Endothelial cell of umbilical vein (primary cell): ENCODE data around the gene EME2.

Source experiments
- CTCF ChIP-seq, 2 donors: IDR thresholded peaks; 1 replicate in 1 of 2; 2 replicates in 1 of 2; pipeline ENCODE4 v1.5.1; 2011; ENCODE audit warnings: low read length in 2 of 2, mild to moderate bottlenecking in 2 of 2, moderate library complexity in 2 of 2, control low read depth in 1 of 2, inconsistent platforms in 1 of 2, low read depth in 1 of 2; ENCODE audit not compliant: insufficient read depth in 1 of 2; ENCODE audit errors: extremely low read depth in 1 of 2
- EZH2 ChIP-seq: IDR thresholded peaks from 2 replicates; pipeline ENCODE4 v1.6.1; 2012; ENCODE audit warnings: borderline replicate concordance, low read depth, mild to moderate bottlenecking, moderate library complexity, low read length, inconsistent platforms; ENCODE audit not compliant: severe bottlenecking
- FOS ChIP-seq: IDR thresholded peaks from 2 replicates; pipeline ENCODE4 v1.6.1; 2011; ENCODE audit warnings: mild to moderate bottlenecking, low read length, moderate library complexity, borderline replicate concordance; ENCODE audit not compliant: insufficient read depth
- JUN ChIP-seq: IDR thresholded peaks from 2 replicates; pipeline ENCODE4 v1.6.1; 2011; ENCODE audit warnings: borderline replicate concordance, low read depth; ENCODE audit not compliant: insufficient read length, insufficient read depth
- MAX ChIP-seq: IDR thresholded peaks from 2 replicates; pipeline ENCODE4 v1.6.1; 2011; ENCODE audit not compliant: insufficient read depth, insufficient read length
- MYC ChIP-seq: IDR thresholded peaks from one replicate; pipeline ENCODE4 v1.6.1; 2011; ENCODE audit warnings: mild to moderate bottlenecking, low read depth, low read length
- POLR2A ChIP-seq: IDR thresholded peaks from 2 replicates; pipeline ENCODE4 v1.6.1; 2012; ENCODE audit warnings: low read depth, mild to moderate bottlenecking, control low read depth, low read length
- POLR2AphosphoS5 ChIP-seq: IDR thresholded peaks from 2 replicates; pipeline ENCODE4 v1.6.1; 2012; ENCODE audit warnings: low read depth, mild to moderate bottlenecking, control low read depth, low read length, moderate library complexity; ENCODE audit not compliant: insufficient read depth

GRCh38 chr16:1723450-1724147 is 49.0 kb upstream of the EME2 start:
- TF ChIP-seq CTCF (IDR thresholded peaks at IDR 0.05; ENCODE audit: extremely low read depth in 1 of 2, insufficient read depth in 1 of 2, low read depth in 1 of 2, low read length in 2 of 2) (peak; percentile 69 to 70), POLR2AphosphoS5 (no peak), POLR2A (no peak), MYC (no peak), MAX (no peak), EZH2 (no peak), FOS (no peak), JUN (no peak)
